Midbrain (tissue), 1 donor: ENCODE measurements around the gene LYST.
"Not testable (repeated sequence)": the region's sequence is repeated elsewhere in the genome, so short reads cannot be mapped to it uniquely, and the experiment has no call there.

Experiments used
- DNase-seq: peaks from one replicate; lab custom pipeline; 2025; lab: John Stamatoyannopoulos, UW

LYST gene

DNA sequence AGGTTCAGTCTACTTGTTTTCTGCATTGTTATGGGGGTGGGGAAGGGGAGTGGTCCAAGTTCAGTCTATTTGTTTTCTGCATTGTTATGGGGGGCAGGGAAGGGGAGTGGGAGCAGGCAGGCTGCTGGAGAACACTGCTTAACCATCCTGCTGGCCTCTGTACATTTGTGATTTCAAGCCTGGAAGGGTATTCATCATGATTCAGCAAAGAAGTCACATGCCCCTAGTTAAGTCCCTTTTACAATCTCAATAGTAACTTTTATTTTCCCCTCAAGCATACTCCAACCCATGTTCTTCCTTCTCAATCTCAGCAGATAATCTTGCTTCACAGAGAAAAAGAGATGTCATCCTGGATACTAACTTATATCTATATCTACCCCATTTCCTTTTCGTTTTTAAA is 7.9 kb downstream of the LYST start:
- no peak for DNase-seq

DNA sequence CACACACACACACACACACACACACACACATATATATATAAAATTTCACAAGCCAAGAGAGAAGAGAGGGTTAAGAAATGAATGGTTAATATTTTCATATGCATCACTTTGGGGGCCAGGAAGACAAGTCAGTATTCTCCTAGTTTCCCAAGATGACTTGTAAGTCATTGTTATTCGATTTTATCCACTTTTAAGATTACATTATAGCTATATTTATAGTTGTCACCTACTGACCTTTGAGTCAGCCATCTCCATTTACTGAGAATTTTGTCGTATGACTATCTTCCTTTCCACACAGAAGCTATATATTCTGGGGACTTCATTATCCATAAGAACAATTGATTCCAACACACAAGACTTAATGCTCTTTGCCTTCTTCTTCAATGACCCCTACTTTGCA is 8.9 kb downstream of the LYST start:
- DNase-seq: no peak

- DNase-seq: no peak
Observed at GRCh38 chr1:235855811-235856429, 10.8 kb downstream of the LYST start.

GRCh38 chr1:235854347-235854746 is 12.4 kb downstream of the LYST start:
- no peak for DNase-seq

DNA sequence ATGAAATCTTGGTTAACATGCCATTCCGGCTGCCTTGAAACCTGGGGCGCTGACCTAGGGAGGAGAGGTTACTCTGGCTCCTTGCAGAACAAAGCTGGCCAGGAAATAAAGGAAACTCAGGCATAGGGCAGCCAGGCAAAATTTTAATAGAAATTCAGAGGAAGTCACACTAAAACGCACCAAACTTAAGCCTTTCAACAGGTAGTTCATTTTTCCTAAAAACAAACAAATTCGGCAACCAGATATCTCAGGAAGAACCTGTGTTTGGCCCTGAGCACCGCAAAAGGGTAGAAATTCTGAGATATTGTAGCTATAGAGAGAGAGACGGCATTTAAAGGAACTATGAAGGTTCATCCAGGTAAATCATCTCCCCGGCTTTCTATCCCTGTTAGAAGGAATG is 13.1 kb downstream of the LYST start:
- no peak for DNase-seq

DNA sequence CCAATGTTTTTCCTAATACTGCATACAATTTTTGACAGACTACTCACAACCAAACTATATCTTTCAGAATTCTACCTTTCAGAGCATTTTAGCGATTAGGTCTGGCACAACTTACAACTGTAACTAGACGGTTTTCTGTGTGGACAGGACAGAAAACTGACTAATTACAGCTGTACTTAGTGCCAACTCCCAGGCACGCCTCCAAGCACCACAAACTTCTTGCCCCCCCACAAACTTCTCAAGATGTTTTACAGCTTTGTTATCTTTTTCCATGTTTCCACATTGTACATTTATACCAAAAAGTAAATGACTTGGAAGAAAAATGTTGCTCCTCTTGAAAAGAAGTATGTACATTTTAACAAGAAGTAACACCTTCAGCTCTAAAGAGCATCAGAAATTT is 13.8 kb downstream of the LYST start:
- no peak for DNase-seq

- no peak for DNase-seq
Observed at GRCh38 chr1:235851939-235852338, 14.8 kb downstream of the LYST start.

DNA sequence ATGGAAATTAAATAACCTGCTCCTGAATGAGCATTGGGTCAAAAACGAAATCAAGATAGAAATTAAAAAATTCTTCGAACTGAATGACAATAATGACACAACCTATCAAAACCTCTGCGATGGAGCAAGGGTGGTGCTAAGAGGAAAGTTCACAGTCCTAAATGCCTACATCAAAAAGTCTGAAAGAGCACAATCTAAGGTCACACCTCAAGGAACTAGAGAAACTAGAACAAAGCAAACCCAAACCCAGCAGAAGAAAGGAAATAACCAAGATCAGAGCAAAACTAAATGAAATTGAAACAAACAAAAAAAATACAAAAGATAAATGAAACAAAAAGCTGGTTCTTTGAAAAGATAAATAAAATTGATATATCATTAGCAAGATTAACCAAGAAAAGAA is 18.5 kb downstream of the LYST start:
- not testable (repeated sequence) for DNase-seq

DNA sequence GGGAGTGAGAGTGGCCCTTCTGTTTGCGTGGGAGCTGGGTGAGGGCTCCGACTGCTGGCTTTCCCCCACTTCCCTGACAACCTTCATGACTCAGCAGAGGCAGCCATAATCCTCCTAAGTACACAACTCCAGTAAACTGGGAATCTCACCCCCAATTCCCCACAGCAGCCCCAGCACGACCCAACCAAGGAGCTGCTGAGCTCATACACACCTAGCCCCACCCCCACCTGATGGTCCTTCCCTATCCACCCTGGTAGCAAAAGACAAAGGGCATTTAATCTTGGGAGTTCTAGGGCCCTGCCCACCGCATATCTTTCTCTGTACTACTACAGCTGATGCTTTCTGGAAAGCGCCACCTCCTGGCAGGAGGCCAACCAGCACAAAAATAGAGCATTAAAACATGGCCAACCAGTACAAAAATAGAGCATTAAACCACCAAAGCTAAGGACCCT is 21.0 kb downstream of the LYST start:
- DNase-seq: not testable (repeated sequence)

GRCh38 chr1:235844776-235845175 is 21.9 kb downstream of the LYST start:
- DNase-seq: no peak

DNA sequence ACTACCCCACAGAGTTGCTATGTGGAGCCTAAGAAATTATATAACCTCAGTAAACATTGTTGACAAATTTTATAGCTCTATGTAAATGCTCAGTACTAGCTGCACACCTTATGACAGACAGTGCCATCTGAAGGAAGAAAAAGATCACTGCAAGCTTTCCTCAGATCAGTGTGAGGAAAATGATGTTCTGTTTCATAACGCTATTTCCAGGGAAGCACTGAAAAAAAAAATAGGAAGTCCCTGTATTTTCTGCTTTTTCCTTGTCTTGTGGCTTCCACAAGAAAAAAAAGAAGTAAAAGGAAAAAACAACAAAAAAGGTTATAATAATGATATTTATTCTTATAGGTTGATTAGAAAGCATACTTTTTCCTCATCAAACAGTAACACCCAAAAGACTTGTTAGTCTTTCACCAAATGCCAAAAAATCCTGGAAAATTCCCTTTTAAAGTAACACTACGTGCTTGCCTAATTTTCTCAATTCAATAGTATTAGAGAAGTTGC is 23.2 kb downstream of the LYST start:
- DNase-seq: peak; percentile 14

- no peak for DNase-seq
Observed at GRCh38 chr1:235841938-235842545, 24.7 kb downstream of the LYST start.

DNA sequence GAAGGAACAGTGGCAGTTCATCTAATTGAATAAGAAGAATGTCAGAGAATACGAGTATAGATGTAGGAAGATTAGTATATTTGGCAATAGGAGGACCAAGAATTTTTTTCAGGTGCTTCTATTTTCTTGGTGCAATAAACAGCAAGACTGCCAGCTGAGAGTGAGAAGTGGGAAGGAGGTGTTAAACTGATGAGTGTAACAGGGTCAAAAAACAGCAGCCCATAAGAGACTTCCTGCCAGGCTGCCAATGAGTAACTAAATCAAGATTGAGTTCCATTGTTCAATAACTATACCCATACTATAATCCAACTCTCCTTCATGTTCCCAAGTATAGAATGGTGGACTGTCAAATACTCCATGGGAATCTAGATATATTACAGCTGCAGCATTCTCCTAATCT is 28.7 kb downstream of the LYST start:
- no peak for DNase-seq

GRCh38 chr1:235835226-235835625 is 31.5 kb downstream of the LYST start:
- peak; percentile 28 for DNase-seq

- DNase-seq: no peak
Observed at GRCh38 chr1:235834620-235835019, 32.1 kb downstream of the LYST start.

DNA sequence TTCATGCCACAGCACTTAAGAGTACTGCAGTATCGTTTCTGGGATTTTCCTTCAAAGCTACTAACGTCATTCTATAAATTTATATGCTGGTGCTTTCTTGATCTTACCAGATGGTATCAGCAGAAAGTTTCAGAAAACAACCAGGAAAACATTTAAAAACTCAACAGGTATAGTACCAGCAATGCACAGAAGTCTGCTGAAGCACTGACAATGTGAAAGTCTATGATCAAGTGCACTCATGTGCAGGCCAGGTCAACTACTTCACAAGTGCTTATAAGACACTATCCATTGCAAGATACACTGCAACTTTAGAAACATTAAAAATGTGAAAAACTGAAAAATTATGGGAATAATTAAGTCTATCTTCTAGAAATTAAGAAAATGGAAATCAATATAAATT is 34.7 kb downstream of the LYST start:
- no peak for DNase-seq

DNA sequence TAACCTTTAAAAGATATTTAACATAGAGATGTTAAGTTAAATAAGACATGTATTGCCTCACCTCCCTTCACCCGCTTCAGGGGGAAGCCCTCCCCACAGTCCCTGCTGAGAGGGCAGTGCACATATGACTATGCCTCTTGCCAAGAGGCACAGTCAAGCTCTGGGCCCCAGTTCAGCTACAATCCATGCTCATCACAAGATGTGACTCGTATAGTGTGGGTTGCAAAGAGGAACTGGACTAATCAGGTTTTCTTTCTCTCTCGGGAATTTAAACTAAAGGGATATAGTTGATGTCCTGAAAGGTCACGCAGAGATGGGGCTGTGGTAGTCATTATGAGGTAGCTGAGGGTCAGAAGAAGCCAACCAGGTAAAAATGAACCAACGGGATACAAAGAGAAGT is 35.6 kb downstream of the LYST start:
- no peak for DNase-seq

GRCh38 chr1:235826102-235826854 is 40.4 kb downstream of the LYST start:
- DNase-seq: no peak

DNA sequence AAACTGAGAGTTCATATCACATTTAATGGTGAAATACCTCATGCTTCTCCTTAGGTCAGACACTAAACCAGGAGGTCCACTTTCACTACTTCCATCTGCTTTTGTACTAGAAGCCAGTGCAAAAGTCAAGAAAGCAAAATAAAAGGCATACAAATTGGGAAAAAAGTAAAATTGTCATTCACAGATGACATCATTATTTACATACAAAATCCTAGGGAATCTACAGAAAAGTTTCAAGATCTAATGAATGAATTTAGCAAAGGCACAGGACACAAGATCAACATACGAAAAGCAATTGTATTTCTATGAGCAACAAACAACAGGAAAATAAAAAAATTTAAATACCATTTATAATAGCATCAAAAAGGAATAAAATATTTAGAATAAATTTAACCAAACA is 41.5 kb downstream of the LYST start:
- no peak for DNase-seq

- DNase-seq: no peak
Observed at GRCh38 chr1:235823684-235824083, 43.0 kb downstream of the LYST start.

DNA sequence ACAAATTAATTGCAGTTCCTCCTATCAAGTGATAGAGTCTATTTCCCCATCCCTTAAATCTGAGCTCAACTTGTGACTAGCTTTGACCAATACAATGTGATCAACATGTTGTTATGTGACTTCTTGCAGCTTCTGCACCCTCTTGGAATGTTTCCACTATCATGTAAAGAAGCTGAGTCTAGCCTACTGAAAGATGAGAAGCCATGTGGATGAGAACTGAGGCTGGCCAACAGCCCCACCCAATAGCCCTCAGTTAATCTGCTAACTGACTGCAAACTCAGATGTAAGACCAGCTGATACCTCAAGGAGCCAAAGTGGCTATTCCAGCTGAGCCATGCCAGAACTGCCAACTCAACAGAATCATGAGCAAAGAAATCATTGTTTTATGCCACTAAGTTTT is 44.0 kb downstream of the LYST start:
- no peak for DNase-seq

GRCh38 chr1:235821361-235821981 is 45.2 kb downstream of the LYST start:
- no peak for DNase-seq

DNA sequence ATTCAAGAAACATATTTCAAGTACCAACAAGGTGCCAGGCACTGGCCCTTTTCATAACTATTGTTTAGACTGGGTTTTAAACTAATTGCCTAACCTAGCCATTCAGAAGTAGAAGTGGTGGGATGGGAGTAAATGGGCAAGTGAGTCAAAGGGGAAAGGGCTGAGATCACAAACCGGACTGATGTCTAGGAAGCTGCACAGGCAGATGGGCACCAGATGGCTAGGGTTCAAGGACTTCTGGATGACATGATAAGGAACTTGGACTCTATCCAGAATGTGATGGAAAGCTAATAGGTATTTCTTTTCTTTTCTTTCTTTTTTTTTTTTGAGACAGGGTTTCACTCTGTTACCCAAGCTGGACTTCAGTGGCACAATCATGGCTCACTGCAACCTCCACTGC is 46.6 kb downstream of the LYST start:
- DNase-seq: no peak
